PC-3 (cell line): ENCODE measurements around the gene UVSSA. TPM values are rescaled to one million over a fixed set of nuclear protein-coding genes. Genes with fewer than 3 reads are reported as not detected.
A peak's percentile ranks its signal among the peaks of the same experiment; 100 is the strongest.
"Not testable (repeated sequence)": the region's sequence is repeated elsewhere in the genome, so short reads cannot be mapped to it uniquely, and the experiment has no call there.

Experiments
- ATAC-seq: fragments of 200-7000 bp; cut with Tn5 transposase; 2 replicates; pipeline ENCODE4 v1.9.1; 2020; ENCODE audit warnings: mild to moderate bottlenecking, moderate library complexity
- BruUV-seq: library from RNA; stranded (reverse); fragments of 400-500 nt; replicated peaks from 2 replicates; lab custom pipeline; 2021; lab: Mats Ljungman, UMichigan
- CTCF ChIA-PET: fragments of 300-600 bp; sonication (Branson Sonifier 250); formaldehyde crosslinking; loops from one replicate; lab custom pipeline; 2022; ENCODE audit warnings: antibody characterized with exemption; lab: Charles Lee
- POLR2A ChIA-PET: fragments of 300-600 bp; sonication (Branson Sonifier 250); formaldehyde crosslinking; loops from one replicate; lab custom pipeline; 2022; ENCODE audit warnings: antibody characterized with exemption; ENCODE audit not compliant: unreplicated experiment; lab: Charles Lee
- DNase-seq: peaks from one replicate; pipeline ENCODE4 v3.0.0-alpha.2; 2015
- H2AFZ ChIP-seq: fragments of 300-600 bp; sonication (generic); 2 replicates; pipeline ENCODE4 v1.6.0; 2016; ENCODE audit warnings: antibody characterized with exemption, low read length
- H3F3A ChIP-seq: fragments of 300-600 bp; sonication (generic); one replicate; pipeline ENCODE4 v1.6.0; 2017; ENCODE audit warnings: antibody characterized with exemption, low read length, control low read depth, mild to moderate bottlenecking; ENCODE audit not compliant: unreplicated experiment
- H3K27ac ChIP-seq: fragments of 300-600 bp; sonication (generic); 2 replicates; pipeline ENCODE4 v1.5.1; 2016; ENCODE audit warnings: mild to moderate bottlenecking, low read length
- H3K27me3 ChIP-seq: fragments of 300-600 bp; sonication (generic); 2 replicates; pipeline ENCODE4 v1.6.1; 2016; ENCODE audit warnings: low read length, mixed read lengths
- H3K36me3 ChIP-seq: fragments of 300-600 bp; sonication (generic); 2 replicates; pipeline ENCODE4 v1.6.1; 2016; ENCODE audit warnings: low read depth, mixed run types, low read length, mixed read lengths
- H3K4me1 ChIP-seq: fragments of 300-600 bp; sonication (generic); 2 replicates; pipeline ENCODE4 v1.5.1; 2016; ENCODE audit warnings: low read length; ENCODE audit not compliant: insufficient read depth
- H3K4me2 ChIP-seq: fragments of 300-600 bp; sonication (generic); 2 replicates; pipeline ENCODE4 v1.6.0; 2016; ENCODE audit warnings: low read length
- H3K4me3 ChIP-seq: fragments of 300-600 bp; sonication (generic); 2 replicates; pipeline ENCODE4 v1.5.1; 2016; ENCODE audit warnings: mild to moderate bottlenecking, low read length, mixed read lengths
- H3K79me2 ChIP-seq: fragments of 300-600 bp; sonication (generic); 2 replicates; pipeline ENCODE4 v1.6.1; 2017; ENCODE audit warnings: low read length, mixed read lengths
- H3K9ac ChIP-seq: fragments of 300-600 bp; sonication (generic); 2 replicates; pipeline ENCODE4 v1.6.0; 2016; ENCODE audit warnings: mild to moderate bottlenecking, low read length
- H3K9me2 ChIP-seq: fragments of 300-600 bp; sonication (generic); replicated peaks from 2 replicates; pipeline ENCODE4 v1.6.1; 2016; ENCODE audit warnings: mixed run types, low read length, mixed read lengths
- H3K9me3 ChIP-seq: fragments of 300-600 bp; sonication (generic); 2 replicates; pipeline ENCODE4 v1.6.1; 2016; ENCODE audit warnings: low read length, mixed read lengths
- H4K20me1 ChIP-seq: fragments of 300-600 bp; sonication (generic); 2 replicates; pipeline ENCODE4 v1.6.1; 2016; ENCODE audit warnings: low read length, mixed read lengths
- CTCF ChIP-seq: fragments of 300-600 bp; sonication (generic); conservative IDR thresholded peaks from 2 replicates; pipeline ENCODE4 v1.5.1; 2017; ENCODE audit warnings: antibody characterized with exemption, low read depth, mild to moderate bottlenecking, low read length
- EZH2 ChIP-seq: fragments of 300-600 bp; sonication (generic); IDR thresholded peaks from one replicate; pipeline ENCODE4 v1.6.1; 2017; ENCODE audit warnings: antibody characterized with exemption, mild to moderate bottlenecking, low read length; ENCODE audit not compliant: unreplicated experiment
- EZH2phosphoT487 ChIP-seq: fragments of 300-600 bp; sonication (generic); IDR thresholded peaks from 2 replicates; pipeline ENCODE4 v1.6.1; 2018; ENCODE audit warnings: mild to moderate bottlenecking, antibody characterized with exemption, low read length, borderline replicate concordance
- intact Hi-C: fragments of 100-400 bp; cut with micrococcal nuclease; formaldehyde crosslinking; loops from 2 replicates; pipeline ENCODE4 v1.9.0; 2023
- total RNA-seq: library from RNA; depleted of rRNA; stranded (reverse); fragments of >200 nt; gene quantifications from 2 replicates; pipeline ENCODE4 v1.2.3, GENCODE V29; 2014

Gene UVSSA
- total RNA-seq, 1 experiment from 2014 or later: 6.2 TPM

- POLR2A ChIA-PET: no interaction called here
- TF ChIP-seq CTCF: no peak
- TF ChIP-seq EZH2: no peak
- no peak for TF ChIP-seq EZH2phosphoT487
- intact Hi-C loops: no loop called here
- Histone ChIP-seq H3F3A (no peaks in the 10 kb centered on the region), H3K4me1 (no peaks in the 10 kb centered on the region), H3K4me2 (no peak overlapping the region), H3K27me3 (no peaks in the 10 kb centered on the region), H3K4me3 (no peak overlapping the region), H4K20me1 (no peaks in the 10 kb centered on the region), H3K27ac (no peak overlapping the region), H3K9ac (no peak overlapping the region), H3K36me3 (peaks cover 6% of the 10 kb centered on the region), H3K9me3 (no peaks in the 10 kb centered on the region), H3K79me2 (no peaks in the 10 kb centered on the region), H2AFZ (no peak overlapping the region), H3K9me2 (no peaks in the 10 kb centered on the region)
- ATAC-seq (no peak), DNase-seq (no peak)
- CTCF ChIA-PET: no interaction called here
- BruUV-seq: TSS peak; percentile 19
Measured at GRCh38 chr4:1385373-1386340, 38.6 kb downstream of the UVSSA start.

DNA sequence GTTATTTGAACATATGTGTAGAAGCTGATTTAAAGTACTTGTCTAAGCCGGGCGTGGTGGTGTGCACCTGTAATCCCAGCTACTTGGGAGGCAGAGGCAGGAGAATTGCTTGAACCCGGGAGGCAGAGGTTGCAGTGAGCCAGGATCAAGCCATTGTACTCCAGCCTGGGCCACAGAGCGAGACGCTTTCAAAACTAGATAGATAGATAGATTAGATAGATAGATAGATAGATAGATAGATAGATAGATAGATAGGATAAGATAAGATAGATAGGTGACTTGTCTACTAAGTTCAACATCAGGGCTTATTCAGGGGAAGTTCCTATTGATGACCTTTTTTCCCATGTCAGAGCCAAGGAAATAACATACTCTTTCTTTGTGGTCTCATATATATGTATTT, 46.4 kb downstream of the UVSSA start:
- H3K27ac ChIP-seq, ATAC-seq, H3K9me2 ChIP-seq, DNase-seq, H3K9ac ChIP-seq, H3K36me3 ChIP-seq, H2AFZ ChIP-seq, CTCF ChIA-PET, POLR2A ChIA-PET, H3K79me2 ChIP-seq, H3K9me3 ChIP-seq, H3K4me2 ChIP-seq, H3F3A ChIP-seq, intact Hi-C loops, H4K20me1 ChIP-seq, H3K27me3 ChIP-seq, BruUV-seq, H3K4me3 ChIP-seq, H3K4me1 ChIP-seq: not testable (repeated sequence)

- no peaks in the 10 kb centered on the region for H3K9me3 ChIP-seq
- H3K4me1 ChIP-seq: no peaks in the 10 kb centered on the region
- BruUV-seq: no TSS peak
- no peaks in the 10 kb centered on the region for H4K20me1 ChIP-seq
- DNase-seq: no peak
- CTCF ChIA-PET: no interaction called here
- no peaks in the 10 kb centered on the region for H3K9me2 ChIP-seq
- no peak for ATAC-seq
- no peaks in the 10 kb centered on the region for H3K79me2 ChIP-seq
- H3F3A ChIP-seq: no peaks in the 10 kb centered on the region
- no peaks in the 10 kb centered on the region; the same call in 1 of the 2 replicates for H3K36me3 ChIP-seq
- H3K4me3 ChIP-seq: no peak overlapping the region
- H3K9ac ChIP-seq: no peak overlapping the region
- no peak overlapping the region for H3K4me2 ChIP-seq
- intact Hi-C loops: no loop called here
- no peak overlapping the region for H2AFZ ChIP-seq
- TF ChIP-seq EZH2phosphoT487: no peak
- no peak for TF ChIP-seq EZH2
- TF ChIP-seq CTCF: no peak
- POLR2A ChIA-PET: no interaction called here
- no peak overlapping the region for H3K27ac ChIP-seq
- no peaks in the 10 kb centered on the region for H3K27me3 ChIP-seq
Measured at GRCh38 chr4:1393866-1394265, 46.9 kb downstream of the UVSSA start.

DNA sequence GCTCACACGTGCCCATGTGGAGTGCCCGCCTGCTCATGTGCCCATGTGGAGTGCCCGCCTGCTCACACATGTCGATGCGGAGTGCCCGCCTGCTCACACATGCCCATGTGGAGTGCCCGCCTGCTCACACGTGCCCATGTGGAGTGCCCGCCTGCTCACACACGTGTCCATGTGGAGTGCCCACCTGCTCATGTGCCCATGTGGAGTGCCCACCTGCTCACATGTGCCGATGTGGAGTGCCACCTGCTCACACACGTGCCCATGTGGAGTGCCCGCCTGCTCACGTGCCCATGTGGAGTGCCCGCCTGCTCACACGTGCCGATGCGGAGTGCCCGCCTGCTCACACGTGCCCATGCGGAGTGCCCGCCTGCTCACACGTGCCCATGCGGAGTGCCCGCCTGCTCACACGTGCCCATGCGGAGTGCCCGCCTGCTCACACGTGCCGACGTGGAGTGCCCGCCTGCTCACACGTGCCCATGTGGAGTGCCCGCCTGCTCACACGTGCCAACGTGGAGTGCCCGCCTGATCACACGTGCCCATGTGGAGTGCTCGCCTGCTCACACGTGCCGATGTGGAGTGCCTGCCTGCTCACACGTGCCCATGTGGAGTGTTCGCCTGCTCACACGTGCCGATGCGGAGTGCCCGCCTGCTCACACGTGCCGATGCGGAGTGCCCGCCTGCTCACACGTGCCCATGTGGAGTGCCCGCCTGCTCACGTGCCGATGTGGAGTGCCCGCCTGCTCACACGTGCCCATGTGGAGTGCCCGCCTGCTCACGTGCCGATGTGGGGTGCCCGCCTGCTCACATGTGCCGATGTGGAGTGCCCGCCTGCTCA, 47.8 kb downstream of the UVSSA start:
- H3K79me2 ChIP-seq, H3F3A ChIP-seq, H3K9me2 ChIP-seq, H3K4me1 ChIP-seq, H3K27me3 ChIP-seq, intact Hi-C loops, H2AFZ ChIP-seq, BruUV-seq, H3K9ac ChIP-seq, H3K27ac ChIP-seq, POLR2A ChIA-PET, H3K36me3 ChIP-seq, H3K9me3 ChIP-seq, H4K20me1 ChIP-seq, ATAC-seq, H3K4me3 ChIP-seq, CTCF ChIA-PET, H3K4me2 ChIP-seq, DNase-seq: not testable (repeated sequence)
